Kidney (tissue), 14 donors: ENCODE measurements around the gene HIF3A. TPM values are rescaled to one million over a fixed set of nuclear protein-coding genes. Genes with fewer than 3 reads are reported as not detected.

Source experiments
- DNase-seq, 5 donors: peaks; one replicate each; pipeline ENCODE4 v3.0.0-alpha.2; 2013 to 2020
- FAIRE-seq: peaks from 2 replicates; lab custom pipeline; 2012; peaks lifted over from hg19 to GRCh38; lab: Jason Lieb, UNC
- H3K27ac ChIP-seq, 2 donors: one replicate each; pipeline ENCODE4 v1.7.0; 2013; ENCODE audit warnings: low read depth in 2 of 2, low read length in 2 of 2, inconsistent platforms in 1 of 2
- H3K27me3 ChIP-seq: one replicate; pipeline ENCODE4 v1.7.1; 2013; ENCODE audit warnings: low read length, inconsistent platforms; ENCODE audit not compliant: control insufficient read depth, insufficient read depth
- H3K36me3 ChIP-seq, 3 donors: one replicate each; pipeline versions ENCODE4 v1.7.0 to v1.7.1; 2013; ENCODE audit warnings: low read length in 3 of 3, control low read depth in 1 of 3, inconsistent platforms in 1 of 3; ENCODE audit not compliant: insufficient read depth in 3 of 3, control insufficient read depth in 2 of 3
- H3K4me1 ChIP-seq, 3 donors: one replicate each; pipeline versions ENCODE4 v1.7.0 to v1.7.1; 2013; ENCODE audit warnings: low read length in 3 of 3, inconsistent platforms in 1 of 3, low read depth in 1 of 3; ENCODE audit not compliant: control insufficient read depth in 2 of 3, insufficient read depth in 2 of 3
- H3K4me3 ChIP-seq, 3 donors: one replicate each; pipeline versions ENCODE4 v1.7.0 to v1.8.1; 2013; ENCODE audit warnings: low read length in 3 of 3, control low read depth in 1 of 3, inconsistent platforms in 1 of 3
- H3K9ac ChIP-seq, 3 donors: one replicate each; pipeline versions ENCODE4 v1.7.0 to v1.7.1; 2013; ENCODE audit warnings: low read length in 3 of 3, control low read depth in 1 of 3, inconsistent platforms in 1 of 3
- H3K9me3 ChIP-seq, 3 donors: one replicate each; pipeline versions ENCODE4 v1.7.0 to v1.7.1; 2013; ENCODE audit warnings: low read length in 3 of 3, control low read depth in 1 of 3, inconsistent platforms in 1 of 3; ENCODE audit not compliant: control insufficient read depth in 2 of 3, insufficient read depth in 1 of 3
- CTCF ChIP-seq: IDR thresholded peaks from 3 replicates; pipeline ENCODE4 v1.5.1; 2012; ENCODE audit warnings: mild to moderate bottlenecking, moderate library complexity, borderline replicate concordance; ENCODE audit not compliant: insufficient read depth; ENCODE audit errors: extremely low read depth
- intact Hi-C: fragments of 100-400 bp; cut with DNase I; formaldehyde crosslinking; loops from one replicate; pipeline ENCODE4 v1.11.1; 2022
- polyA plus RNA-seq: library from polyadenylated mRNA; stranded (reverse); fragments of 350-450 nt; fragmentation: Illumina TruSeq; extraction: RNeasy Lipid Tissue Mini Kit (QIAGEN cat#74804); gene quantifications from one replicate; pipeline ENCODE4 v1.2.3, GENCODE V29; 2014; ENCODE audit warnings: low read depth, low replicate concordance; ENCODE audit not compliant: insufficient read depth
- total RNA-seq: library from RNA; stranded (reverse); fragmentation: NEBNext Ultra II Directional; extraction: Animal tissue kit (Norgen Biotek cat#: 25700); gene quantifications from one replicate; pipeline ENCODE4 v1.2.1, GENCODE V29; 2021
- donor health status: control.
- donor health status: control.
- donor health status: control.
- donor health status: control.
- donor health status: control.
- donor health status: DM: yes; HTN: yes; CAD: no.
- donor health status: Normal renal cell carcinoma (clear cell type).

HIF3A gene
- total and polyA plus RNA-seq, 2 donors from 2014 or later, result 3.3 to 40.4 TPM

- FAIRE-seq (no peak), DNase-seq (peak in 2 of 5 donors; percentile 27 to 69)
- Histone ChIP-seq H3K36me3 (peaks cover 8 to 53% (median 17%) of the 10 kb centered on the region in 3 donors), H3K27me3 (no peaks in the 10 kb centered on the region), H3K9ac (no peak overlapping the region), H3K4me3 (no peak overlapping the region), H3K27ac (no peak overlapping the region), H3K9me3 (no peaks in the 10 kb centered on the region), H3K4me1 (no peaks in the 10 kb centered on the region)
- TF ChIP-seq CTCF, result no peak
- intact Hi-C loops, result no loop called here
Measured at GRCh38 chr19:46386996-46387712, 90.3 kb downstream of the HIF3A start.

- Histone ChIP-seq H3K4me1 (no peaks in the 10 kb centered on the region), H3K9ac (no peak overlapping the region), H3K27me3 (no peaks in the 10 kb centered on the region), H3K9me3 (no peaks in the 10 kb centered on the region), H3K36me3 (peaks cover 8 to 48% (median 17%) of the 10 kb centered on the region in 3 donors), H3K4me3 (no peak overlapping the region), H3K27ac (no peak overlapping the region)
- FAIRE-seq, result no peak
- TF ChIP-seq CTCF, result no peak
- peak in 1 of 5 donors; percentile 37 for DNase-seq
- intact Hi-C loops, result no loop called here
Measured at GRCh38 chr19:46387713-46388130, 90.9 kb downstream of the HIF3A start.

GRCh38 chr19:46388311-46389095, 91.7 kb downstream of the HIF3A start:
- H3K9me3 ChIP-seq, result no peaks in the 10 kb centered on the region
- TF ChIP-seq CTCF, result no peak
- DNase-seq (peak in 2 of 5 donors; percentile 37 to 77), FAIRE-seq (no peak)
- no peaks in the 10 kb centered on the region for H3K27me3 ChIP-seq
- H3K36me3 ChIP-seq, result peaks cover 8 to 48% (median 17%) of the 10 kb centered on the region in 3 donors
- no peak overlapping the region for H3K27ac ChIP-seq
- no peak overlapping the region for H3K4me3 ChIP-seq
- intact Hi-C loops, result no loop called here
- H3K9ac ChIP-seq, result no peak overlapping the region
- H3K4me1 ChIP-seq, result no peaks in the 10 kb centered on the region
